DOHH2 (cell line): ENCODE results near the gene CLTCL1.

ENCODE experiments used
- CTCF ChIP-seq: fragments of 200-600 bp; sonication (generic); IDR thresholded peaks from one replicate; pipeline ENCODE4 v1.5.1; 2014; ENCODE audit warnings: antibody characterized with exemption, mild to moderate bottlenecking, low read depth, low read length; ENCODE audit not compliant: poor library complexity, severe bottlenecking
- EZH2phosphoT487 ChIP-seq: fragments of 200-600 bp; sonication (generic); IDR thresholded peaks from 2 replicates; pipeline ENCODE4 v1.6.1; 2017; ENCODE audit warnings: borderline replicate concordance, mild to moderate bottlenecking, antibody characterized with exemption, low read length, moderate library complexity, mixed read lengths

GRCh38 chr22:19166421-19166820 is 125.1 kb downstream of the CLTCL1 start:
- TF ChIP-seq CTCF (no peak), EZH2phosphoT487 (no peak)
